ENCODE data around the gene GALNT15. TPM values are rescaled to one million over a fixed set of nuclear protein-coding genes. Genes with fewer than 3 reads are reported as not detected.

The GALNT15 gene
- total RNA-seq, 1 donor from 2014 or later: not detected

GRCh38 chr3:16146015-16146730 lies 28.3 kb upstream of the GALNT15 start:
- DNase-seq (ENCODE audit: low spot score): no peak
- H3K27me3 ChIP-seq: no peaks in the 10 kb centered on the region
- no peaks in the 10 kb centered on the region for H3K9me3 ChIP-seq (ENCODE audit: low read depth)

GRCh38 chr3:16147220-16147994 lies 27.1 kb upstream of the GALNT15 start:
- H4K20me1 ChIP-seq (ENCODE audit: low read depth): no peaks in the 10 kb centered on the region
- H3F3A ChIP-seq (ENCODE audit: low read depth): no peaks in the 10 kb centered on the region
- peaks cover 5% of the 10 kb centered on the region for H3K27me3 Mint-ChIP-seq (ENCODE audit: insufficient read depth, low read depth)
- no peak overlapping the region for H3K27ac ChIP-seq
- no peak overlapping the region for H3K4me3 Mint-ChIP-seq
- H3K4me1 Mint-ChIP-seq: peaks cover 6% of the 10 kb centered on the region
- no peak overlapping the region for H3K4me3 ChIP-seq
- H3K36me3 ChIP-seq: no peaks in the 10 kb centered on the region
- no peaks in the 10 kb centered on the region for H3K27me3 ChIP-seq
- no peaks in the 10 kb centered on the region for H3K79me2 ChIP-seq (ENCODE audit: low read depth)
- no peak for TF ChIP-seq CTCF (IDR thresholded peaks at IDR 0.05)
- no peak for TF ChIP-seq EZH2 (IDR thresholded peaks at IDR 0.05)
- TF ChIP-seq EZH2phosphoT487 (IDR thresholded peaks at IDR 0.05): no peak
- H3K9me3 ChIP-seq (ENCODE audit: low read depth): no peaks in the 10 kb centered on the region
- no peaks in the 10 kb centered on the region for H3K4me1 ChIP-seq
- no peak for DNase-seq (ENCODE audit: low spot score)
- no peak overlapping the region for H3K27ac Mint-ChIP-seq
- H2AFZ ChIP-seq (replicated peaks): no peak overlapping the region
- no peak overlapping the region for H3K9ac ChIP-seq
- H3K36me3 Mint-ChIP-seq: no peaks in the 10 kb centered on the region
- peaks cover 20% of the 10 kb centered on the region for H3K9me3 Mint-ChIP-seq
- no peak overlapping the region for H3K4me2 ChIP-seq

More at GRCh38 chr3:16146015-16146730, 28.3 kb upstream of the GALNT15 start:
- TF ChIP-seq EZH2phosphoT487 (IDR thresholded peaks at IDR 0.05) (no peak), CTCF (IDR thresholded peaks at IDR 0.05) (no peak), EZH2 (IDR thresholded peaks at IDR 0.05) (no peak)
- Histone ChIP-seq H3K4me2 (no peak overlapping the region), H4K20me1 (ENCODE audit: low read depth) (no peaks in the 10 kb centered on the region), H3K4me1 (no peaks in the 10 kb centered on the region), H3K9ac (no peak overlapping the region), H3K4me3 (no peak overlapping the region), H3F3A (ENCODE audit: low read depth) (no peaks in the 10 kb centered on the region), H3K79me2 (ENCODE audit: low read depth) (no peaks in the 10 kb centered on the region), H3K36me3 (no peaks in the 10 kb centered on the region), H2AFZ (replicated peaks) (no peak overlapping the region), H3K27ac (no peak overlapping the region)
- no peak overlapping the region for H3K27ac Mint-ChIP-seq
- H3K9me3 Mint-ChIP-seq: peaks cover 14% of the 10 kb centered on the region
- H3K4me1 Mint-ChIP-seq: peaks cover 6% of the 10 kb centered on the region
- H3K36me3 Mint-ChIP-seq: no peaks in the 10 kb centered on the region
- H3K4me3 Mint-ChIP-seq: no peak overlapping the region
- peaks cover 5% of the 10 kb centered on the region for H3K27me3 Mint-ChIP-seq (ENCODE audit: insufficient read depth, low read depth)

DNA sequence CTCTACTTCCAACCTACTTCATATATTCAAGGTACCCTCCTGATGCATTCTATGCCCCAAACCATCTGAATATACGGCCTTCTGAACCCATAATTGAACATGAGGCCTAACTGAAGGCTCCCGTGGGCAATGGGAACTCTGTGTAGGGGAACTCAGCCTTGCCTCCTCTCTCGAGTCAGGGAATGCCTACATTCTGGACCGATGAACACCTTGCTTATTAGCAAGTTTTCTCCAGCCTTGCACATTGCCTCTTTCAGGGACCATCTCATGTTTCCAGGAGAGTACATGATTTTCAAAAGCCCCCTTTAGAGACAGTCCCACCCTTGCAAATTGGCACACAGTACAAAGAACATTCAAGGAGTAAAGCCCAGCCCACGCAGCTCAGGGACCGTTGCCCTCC lies 26.3 kb upstream of the GALNT15 start:
- Histone ChIP-seq H2AFZ (replicated peaks) (no peak overlapping the region), H3K4me2 (no peak overlapping the region), H3K4me1 (no peaks in the 10 kb centered on the region), H3K9me3 (ENCODE audit: low read depth) (no peaks in the 10 kb centered on the region), H3K79me2 (ENCODE audit: low read depth) (no peaks in the 10 kb centered on the region), H3K36me3 (no peaks in the 10 kb centered on the region), H3K9ac (no peak overlapping the region), H3K4me3 (no peak overlapping the region), H3F3A (ENCODE audit: low read depth) (no peaks in the 10 kb centered on the region), H4K20me1 (ENCODE audit: low read depth) (no peaks in the 10 kb centered on the region), H3K27ac (no peak overlapping the region), H3K27me3 (no peaks in the 10 kb centered on the region)
- Mint-ChIP-seq H3K9me3 (peaks cover 25% of the 10 kb centered on the region), H3K4me1 (peaks cover 6% of the 10 kb centered on the region), H3K4me3 (no peak overlapping the region), H3K27ac (no peak overlapping the region), H3K27me3 (ENCODE audit: insufficient read depth, low read depth) (peaks cover 5% of the 10 kb centered on the region), H3K36me3 (no peaks in the 10 kb centered on the region)
- TF ChIP-seq CTCF (IDR thresholded peaks at IDR 0.05): no peak
- TF ChIP-seq EZH2phosphoT487 (IDR thresholded peaks at IDR 0.05): no peak
- TF ChIP-seq EZH2 (IDR thresholded peaks at IDR 0.05): no peak
- DNase-seq (ENCODE audit: low spot score): no peak
